HG02884 (cell line): ENCODE measurements around the gene FAM222A.

ENCODE experiments used
- ATAC-seq: cut with Tn5 transposase; IDR thresholded peaks from one replicate; pipeline ENCODE4 v1.9.1; 2021; ENCODE audit warnings: mild to moderate bottlenecking, moderate library complexity; ENCODE audit not compliant: unreplicated experiment

The FAM222A gene

GRCh38 chr12:109737126-109737525 is 23.5 kb downstream of the FAM222A start:
- ATAC-seq = no peak

- ATAC-seq = no peak
Observed at GRCh38 chr12:109737631-109738030, 24.0 kb downstream of the FAM222A start.

- no peak for ATAC-seq
Observed at GRCh38 chr12:109738209-109738608, 24.6 kb downstream of the FAM222A start.

- no peak for ATAC-seq
Observed at GRCh38 chr12:109738878-109739665, 25.4 kb downstream of the FAM222A start.

- ATAC-seq = no peak
Observed at GRCh38 chr12:109739747-109740693, 26.4 kb downstream of the FAM222A start.

GRCh38 chr12:109740694-109741245 is 27.1 kb downstream of the FAM222A start:
- ATAC-seq = no peak

- ATAC-seq = no peak
Observed at GRCh38 chr12:109741286-109741969, 27.8 kb downstream of the FAM222A start.

GRCh38 chr12:109741970-109742703 is 28.5 kb downstream of the FAM222A start:
- ATAC-seq = no peak

GRCh38 chr12:109743076-109743910 is 29.7 kb downstream of the FAM222A start:
- ATAC-seq = no peak

- no peak for ATAC-seq
Observed at GRCh38 chr12:109744026-109744425, 30.4 kb downstream of the FAM222A start.

GRCh38 chr12:109744986-109745942 is 31.6 kb downstream of the FAM222A start:
- no peak for ATAC-seq

- no peak for ATAC-seq
Observed at GRCh38 chr12:109752117-109753053, 38.8 kb downstream of the FAM222A start.

GRCh38 chr12:109753054-109753401 is 39.4 kb downstream of the FAM222A start:
- no peak for ATAC-seq

GRCh38 chr12:109753959-109754358 is 40.3 kb downstream of the FAM222A start:
- ATAC-seq = no peak

GRCh38 chr12:109756457-109756856 is 42.8 kb downstream of the FAM222A start:
- ATAC-seq = no peak

GRCh38 chr12:109757671-109758265 is 44.1 kb downstream of the FAM222A start:
- no peak for ATAC-seq
